NCI-H524 treated with DMSO at 0.1 percent for 48 hours (cell line): ENCODE data around the gene LIPH.
"Not testable (repeated sequence)": the region's sequence is repeated elsewhere in the genome, so short reads cannot be mapped to it uniquely, and the experiment has no call there.

Experiments
- DNase-seq: peaks from one replicate; lab custom pipeline; 2025; lab: John Stamatoyannopoulos, UW

The LIPH gene

DNA sequence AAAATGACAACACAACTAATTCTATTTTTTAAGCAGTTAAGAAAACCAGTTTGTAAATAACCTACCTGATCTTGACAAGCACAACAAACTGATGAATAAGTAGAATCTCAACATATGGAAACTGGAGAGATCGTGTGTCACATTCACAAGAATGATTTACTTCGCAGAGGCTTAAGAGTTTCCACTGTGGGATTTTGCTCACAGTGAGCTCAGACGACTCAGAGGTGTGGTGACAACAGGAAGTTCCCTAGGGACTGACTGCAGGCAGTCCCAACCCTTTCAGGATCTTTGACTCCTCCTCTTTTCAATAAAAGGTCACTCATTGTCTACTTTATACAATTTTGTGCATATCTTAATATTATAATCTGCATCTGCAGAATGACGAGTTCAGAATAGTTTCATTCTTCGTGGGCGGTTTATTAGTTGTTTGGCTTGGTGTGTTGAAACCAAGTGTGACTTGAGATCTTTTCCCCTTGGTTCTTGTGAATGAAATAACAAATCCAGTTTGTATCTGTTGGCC is at the start of gene LIPH:
TSS of gene LIPH (minus strand) at position 231 of the 520 bp plus-strand sequence. CDS start at position 114, 117 bp downstream.
- DNase-seq = no peak

DNA sequence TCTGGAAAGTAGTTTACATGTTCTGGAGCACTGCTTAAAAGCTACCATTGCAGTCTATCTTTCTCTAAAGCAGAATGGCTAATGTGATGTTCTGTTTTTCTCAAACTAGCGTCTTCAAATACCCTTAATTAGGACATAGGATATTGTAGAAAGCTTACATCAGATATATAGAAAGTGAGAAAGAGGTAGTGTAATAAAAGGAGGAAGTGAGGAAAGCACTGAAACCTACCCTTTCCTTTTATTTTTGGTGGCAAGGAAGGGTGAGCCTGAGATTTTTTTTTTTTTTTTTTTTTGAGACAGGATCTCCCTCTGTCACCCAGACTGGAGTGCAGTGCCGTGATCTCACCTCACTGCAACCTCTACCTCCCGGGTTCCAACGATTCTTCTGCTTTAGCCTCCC is 43.1 kb upstream of the LIPH start:
- no peak for DNase-seq

DNA sequence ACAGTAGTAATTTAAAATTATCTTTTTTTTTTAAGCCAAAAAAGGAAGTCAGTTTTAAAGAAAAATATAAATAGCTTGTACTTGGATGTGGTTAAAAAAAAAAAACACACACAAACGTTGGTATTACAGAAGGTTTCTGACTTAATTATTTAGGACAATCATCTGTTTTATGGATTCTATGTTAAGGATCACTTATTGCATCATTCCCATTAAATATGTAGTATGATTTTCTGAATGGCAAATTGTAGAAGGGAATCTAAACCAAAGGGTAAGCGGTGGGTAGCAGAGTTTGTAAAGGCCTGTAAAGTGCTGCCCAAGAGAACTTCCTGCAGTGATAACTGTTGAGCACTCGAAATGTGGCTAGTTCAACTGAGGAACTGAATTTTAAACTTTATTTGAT is 41.7 kb upstream of the LIPH start:
- no peak for DNase-seq

DNA sequence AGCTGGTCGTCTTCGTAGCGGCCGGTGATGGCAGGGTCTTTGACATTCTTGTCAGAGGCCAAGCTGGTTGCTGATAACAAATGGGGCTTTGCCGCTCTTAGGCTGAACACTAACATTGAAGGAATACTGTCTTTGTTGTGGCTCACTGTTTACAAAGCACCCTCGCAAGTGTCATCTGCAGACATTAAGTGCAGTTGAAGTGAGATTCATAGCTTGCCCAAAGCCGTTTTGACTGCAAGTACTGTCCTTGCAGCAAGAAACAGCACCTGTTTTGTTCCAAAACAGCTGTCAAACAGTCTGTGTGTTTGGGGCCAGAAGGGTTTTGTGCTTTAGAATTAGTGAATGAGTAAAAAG is 34.3 kb upstream of the LIPH start:
- peak; percentile 47 for DNase-seq

DNA sequence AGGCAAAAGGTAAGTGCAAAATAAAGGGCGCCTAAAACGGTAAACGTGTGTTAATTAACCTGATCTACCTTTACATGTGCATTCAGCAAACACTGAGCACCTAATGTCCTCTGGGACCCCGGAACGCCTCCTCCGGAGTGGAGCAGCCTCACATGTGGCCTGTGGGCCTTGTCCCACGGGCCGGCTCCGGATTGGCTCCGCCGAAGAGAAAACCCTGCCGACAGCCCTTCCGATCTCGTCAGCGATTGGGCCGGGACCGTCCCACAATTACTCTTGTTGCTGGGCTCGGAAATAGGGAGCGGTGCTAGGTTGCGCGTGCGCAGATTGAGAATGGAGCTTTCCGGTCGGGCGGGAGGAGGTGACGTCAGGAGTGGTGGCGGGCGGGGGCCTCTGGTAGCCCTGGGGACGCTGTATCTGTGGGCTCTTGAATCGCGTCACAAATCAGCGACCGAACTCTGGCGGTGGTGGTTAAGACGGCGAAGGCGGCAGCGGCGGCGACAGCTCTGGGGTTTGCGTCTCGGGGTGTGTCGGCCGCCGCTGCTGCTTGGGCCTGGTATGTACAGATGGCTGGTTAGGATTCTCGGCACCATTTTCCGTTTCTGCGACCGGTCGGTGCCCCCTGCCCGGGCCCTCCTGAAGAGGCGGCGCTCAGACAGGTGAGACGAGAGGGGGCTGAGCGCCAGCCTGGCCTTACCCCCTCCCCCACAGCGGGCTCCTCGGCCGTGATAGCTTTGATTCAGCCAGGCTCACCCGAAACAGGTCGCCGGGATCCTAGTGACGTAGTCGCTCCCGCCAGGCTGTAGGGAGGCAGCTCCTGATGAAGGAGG is 33.7 kb upstream of the LIPH start, which contains the start of gene SENP2:
TSS of gene SENP2 (plus strand) at position 437 of the 827 bp plus-strand sequence. CDS start at position 556, 119 bp downstream.
- peak; percentile 97 for DNase-seq

DNA sequence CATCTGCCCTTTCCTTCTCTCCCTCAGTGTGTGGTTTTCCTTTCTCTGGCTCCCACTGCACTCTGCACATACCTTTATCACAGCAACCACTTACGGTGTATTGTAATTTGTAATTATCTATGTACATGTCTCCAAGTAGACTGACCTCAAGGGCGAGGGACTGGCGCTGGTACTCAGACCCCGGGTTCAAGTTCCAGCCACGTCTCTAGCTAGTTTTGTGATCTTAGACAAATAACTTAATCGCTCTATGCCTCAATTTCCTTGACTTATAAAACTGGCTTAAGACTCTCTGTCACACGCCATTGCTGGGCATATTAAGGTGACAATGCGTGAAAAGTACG is 33.1 kb upstream of the LIPH start:
- no peak for DNase-seq

DNA sequence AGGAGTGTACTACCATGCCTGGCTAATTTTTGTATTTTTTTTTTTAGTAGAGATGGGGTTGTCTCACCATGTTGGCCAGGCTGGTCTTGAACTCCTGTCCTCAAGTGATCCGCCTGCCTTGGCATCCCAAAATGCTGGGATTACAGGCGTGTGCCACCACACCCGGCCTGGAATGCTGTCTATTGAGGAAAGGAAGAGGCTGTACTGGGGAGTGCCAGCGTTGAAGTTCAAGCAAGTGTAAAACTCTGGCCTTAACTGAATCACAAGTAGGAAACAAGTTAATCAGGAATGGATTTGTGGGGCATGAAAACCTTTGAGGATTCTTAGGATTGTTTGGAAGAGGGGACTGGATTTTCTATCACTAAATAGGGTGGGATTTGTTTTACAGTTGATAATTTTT is 32.3 kb upstream of the LIPH start:
- no peak for DNase-seq

DNA sequence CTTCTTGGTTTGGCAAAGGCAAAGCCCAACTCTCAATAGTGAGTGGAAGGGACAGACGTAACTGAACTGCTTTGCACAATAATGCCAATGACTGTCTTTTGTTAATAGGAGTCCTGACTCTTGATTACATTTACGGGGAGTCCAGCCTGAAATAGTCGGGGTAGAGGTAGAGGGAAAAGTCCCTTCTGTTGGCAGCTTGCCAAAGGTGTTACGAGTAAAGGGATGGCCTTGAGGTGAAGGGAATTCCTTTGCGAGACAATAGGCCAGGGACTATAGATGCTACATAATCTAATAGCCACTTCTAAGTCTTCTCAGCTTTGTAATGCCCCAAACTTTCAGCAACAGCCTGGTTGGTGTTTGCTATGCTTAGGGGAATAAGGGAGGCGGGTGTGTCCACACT is 31.5 kb upstream of the LIPH start:
- DNase-seq = no peak

DNA sequence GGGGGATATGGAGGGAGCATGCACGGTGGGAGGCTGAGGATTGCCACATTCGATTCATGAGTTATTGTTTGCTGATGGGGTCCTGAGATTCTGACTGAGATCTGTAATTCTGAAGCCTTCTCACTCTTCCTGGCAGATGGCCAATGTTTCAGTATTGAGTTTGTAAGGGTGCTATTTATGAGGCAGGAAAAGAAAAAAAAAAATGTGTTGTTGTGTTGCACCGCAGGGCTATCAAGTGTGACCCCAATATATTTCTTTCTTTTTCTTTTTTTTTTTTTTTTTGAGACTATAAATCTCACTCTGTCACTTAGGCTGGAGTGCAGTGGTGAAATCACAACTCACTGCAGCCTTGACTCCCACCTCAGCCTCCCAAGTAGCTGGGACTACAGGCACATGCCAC is 30.5 kb upstream of the LIPH start:
- no peak for DNase-seq

DNA sequence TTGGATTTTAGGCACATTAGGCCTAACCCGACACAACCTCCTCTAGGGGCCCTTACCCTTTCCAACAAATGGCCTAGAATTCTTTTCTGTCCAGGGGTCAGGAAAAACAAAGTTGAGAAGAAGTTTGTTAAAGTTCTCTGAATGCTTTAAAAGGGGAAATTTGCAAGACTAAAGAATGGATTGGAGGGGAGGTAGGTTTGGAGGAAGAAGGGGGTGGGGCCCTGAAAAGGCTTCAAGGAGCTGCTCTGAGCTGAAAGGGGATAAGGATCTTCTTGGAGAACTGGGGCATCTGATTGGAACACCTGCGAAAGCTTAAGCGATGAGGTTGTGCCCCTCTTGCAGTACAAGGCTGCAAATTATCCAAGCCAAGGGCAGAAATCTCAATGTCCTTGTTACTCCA is 29.8 kb upstream of the LIPH start:
- no peak for DNase-seq

DNA sequence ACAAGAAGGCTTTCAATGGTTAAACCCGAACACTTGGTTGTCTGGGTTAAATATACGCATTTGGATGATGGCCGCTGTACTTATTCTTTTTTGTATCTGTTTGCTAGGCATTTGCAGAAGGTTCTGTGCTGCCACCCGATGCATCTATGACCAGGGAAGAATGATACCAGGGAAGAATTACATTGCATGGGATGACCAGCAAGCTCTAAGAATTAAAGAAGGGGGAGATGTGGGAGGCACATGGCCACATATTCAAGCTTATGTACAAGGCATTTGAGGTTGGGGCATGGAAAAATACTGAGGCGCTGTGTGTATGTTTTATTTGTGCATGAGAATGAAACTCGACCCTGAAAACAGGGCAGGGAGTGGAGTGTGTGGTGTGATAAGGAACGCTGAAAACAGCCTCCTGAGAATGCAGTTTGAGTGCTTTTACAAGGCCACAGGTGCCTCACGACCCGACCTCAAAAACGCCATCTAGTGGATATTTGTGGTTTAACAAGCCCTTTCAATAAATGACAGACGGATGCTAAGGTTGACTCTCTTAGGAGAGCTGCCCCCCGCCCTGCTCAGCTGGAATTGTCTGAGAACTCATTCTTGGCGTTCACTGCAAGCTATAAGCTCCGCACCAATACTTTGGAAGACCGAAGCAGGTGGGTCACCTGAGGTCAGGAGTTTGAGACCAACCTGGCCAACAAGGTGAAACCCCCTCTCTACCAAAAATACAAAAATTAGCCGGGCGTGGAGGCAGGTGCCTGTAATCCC is 22.9 kb upstream of the LIPH start:
- DNase-seq = peak; percentile 65

DNA sequence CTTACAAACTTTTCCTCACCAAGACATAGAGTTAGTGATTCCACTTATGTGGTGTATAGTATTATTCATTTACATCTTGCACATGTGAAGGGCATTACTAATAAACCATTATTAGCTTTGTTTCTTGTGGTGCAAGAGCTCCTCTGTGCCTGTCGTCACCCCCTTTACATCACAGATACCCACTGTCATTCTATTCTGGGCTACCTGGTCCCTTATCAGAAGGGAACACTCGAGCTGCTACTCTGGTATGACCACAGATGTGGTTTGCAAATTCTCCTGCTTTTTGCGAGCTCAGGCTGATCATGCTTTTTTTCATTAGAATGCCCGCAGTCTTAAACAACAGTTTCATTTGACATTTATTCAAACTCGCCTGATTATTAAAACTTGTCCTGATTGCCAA is 19.8 kb upstream of the LIPH start:
- DNase-seq = no peak

DNA sequence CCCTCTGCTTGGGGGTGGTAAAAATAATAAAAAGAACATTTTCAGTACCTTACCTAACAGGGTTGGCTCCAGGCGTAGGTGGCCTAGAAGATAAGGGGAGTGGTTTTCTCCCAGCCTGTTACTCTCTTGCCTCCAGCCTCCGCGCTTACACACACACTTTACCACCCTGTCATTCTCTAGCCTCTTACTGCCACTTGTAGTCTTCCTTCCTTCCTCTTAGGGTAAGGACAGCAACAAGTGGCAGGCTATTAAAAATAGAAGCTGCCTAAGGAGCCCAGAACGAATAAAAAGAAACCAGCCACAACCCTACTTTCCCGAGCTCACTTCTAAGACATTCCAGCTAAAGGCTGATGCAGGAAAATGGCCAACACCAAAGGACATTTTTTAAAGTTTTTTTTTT is 9.6 kb upstream of the LIPH start:
- DNase-seq = peak; percentile 13

DNA sequence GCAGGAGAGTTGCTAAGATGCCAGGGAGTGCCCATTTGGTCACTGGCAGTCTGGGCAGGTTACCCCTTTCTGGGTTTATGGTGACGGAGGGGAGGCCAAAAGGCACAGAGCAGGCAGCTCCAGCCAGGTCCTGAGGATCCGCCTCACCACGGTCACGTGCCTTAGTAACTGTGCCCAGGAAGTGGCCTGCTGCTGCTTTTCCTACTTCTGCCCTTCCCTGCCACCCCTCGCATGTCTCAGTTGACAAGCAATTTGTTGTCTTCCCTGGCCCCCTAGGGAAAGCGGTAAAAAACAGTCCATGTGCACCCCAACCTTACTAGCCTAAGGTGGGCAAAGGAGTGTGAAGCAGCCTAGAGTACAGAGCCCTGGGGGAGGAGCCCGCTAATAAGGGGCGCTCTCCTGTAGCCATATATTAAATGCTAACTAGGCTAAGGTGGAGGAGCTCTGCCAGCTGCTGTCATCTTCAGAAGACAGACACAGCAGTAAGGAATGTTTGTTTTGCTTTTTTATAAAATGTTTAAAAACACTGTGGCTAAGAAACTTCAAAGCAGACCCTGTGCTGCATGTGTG is 9.1 kb upstream of the LIPH start:
- no peak for DNase-seq

DNA sequence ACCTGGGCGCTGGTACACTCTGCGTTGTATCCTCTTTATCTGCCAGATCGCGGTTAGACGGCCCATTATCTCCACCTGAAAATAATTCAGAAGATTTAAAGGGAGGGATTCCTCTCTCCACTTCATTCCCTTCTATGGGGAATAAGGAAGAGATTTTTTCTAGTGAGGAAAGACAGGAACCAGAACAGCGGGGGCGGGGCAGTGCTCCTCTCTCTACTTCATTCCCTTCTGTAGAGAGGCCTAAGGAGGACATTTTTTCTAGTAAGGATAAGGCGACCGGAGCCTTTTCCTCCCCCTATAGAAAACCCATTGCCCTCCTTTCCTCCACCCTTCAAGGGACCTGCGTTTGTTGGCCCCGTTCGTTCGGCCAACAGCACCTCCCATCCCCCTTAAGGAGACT is 8.3 kb upstream of the LIPH start:
- DNase-seq = no peak

DNA sequence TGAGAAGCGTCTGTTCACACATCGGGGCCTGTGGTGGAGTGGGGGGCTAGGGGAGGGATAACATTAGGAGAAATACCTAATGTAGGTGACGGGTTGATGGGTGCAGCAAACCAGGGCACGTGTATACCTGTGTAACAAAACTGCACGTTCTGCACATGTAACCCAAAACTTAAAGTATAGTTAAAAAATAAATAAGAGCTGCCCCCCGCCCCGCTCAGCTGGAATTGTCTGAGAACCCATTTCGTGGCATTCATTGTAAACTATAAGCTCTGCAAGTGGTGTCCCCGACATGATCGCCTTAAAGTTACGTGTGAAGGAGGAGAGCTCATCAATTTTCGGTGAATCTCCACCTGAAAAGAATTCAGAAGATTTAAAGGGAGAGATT is 7.3 kb upstream of the LIPH start:
- no peak for DNase-seq

DNA sequence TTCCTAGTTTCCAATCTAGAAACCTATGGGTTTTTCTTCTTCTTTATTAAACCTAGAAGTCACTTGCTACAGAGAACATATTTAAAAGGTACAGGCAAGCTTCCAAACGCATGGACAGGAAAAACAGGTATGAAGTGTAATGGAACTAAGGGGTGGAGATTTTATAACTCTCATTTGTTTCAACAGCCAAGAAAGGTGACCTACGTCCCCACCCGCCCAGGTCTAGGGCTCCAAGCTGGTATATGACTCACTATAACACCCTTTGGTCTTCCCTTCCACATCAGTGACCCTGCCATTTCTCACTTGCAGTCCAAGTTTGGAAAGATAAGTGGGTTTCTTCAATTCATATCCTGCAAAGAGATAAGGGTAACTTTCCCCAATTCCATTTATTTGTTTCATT is 6.0 kb upstream of the LIPH start:
- DNase-seq = no peak

DNA sequence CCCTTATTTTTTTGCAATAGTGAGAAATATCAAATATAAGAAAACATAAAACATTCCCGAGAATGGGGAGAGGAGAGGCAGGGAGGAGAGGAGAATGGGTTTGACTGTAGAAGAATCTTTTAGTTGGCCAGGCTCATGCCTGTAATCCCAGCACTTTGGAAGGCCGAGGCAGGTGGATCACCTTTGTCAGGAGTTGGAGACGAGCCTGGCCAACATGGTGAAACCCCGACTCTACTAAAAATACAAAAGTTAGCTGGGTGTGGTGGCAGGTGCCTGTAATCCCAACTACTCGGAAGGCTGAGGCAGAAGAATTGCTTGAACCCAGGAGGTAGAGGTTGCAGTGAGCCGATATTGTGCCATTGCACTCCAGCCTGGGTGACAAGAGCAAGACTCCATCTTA is 4.3 kb upstream of the LIPH start:
- DNase-seq = not testable (repeated sequence)

DNA sequence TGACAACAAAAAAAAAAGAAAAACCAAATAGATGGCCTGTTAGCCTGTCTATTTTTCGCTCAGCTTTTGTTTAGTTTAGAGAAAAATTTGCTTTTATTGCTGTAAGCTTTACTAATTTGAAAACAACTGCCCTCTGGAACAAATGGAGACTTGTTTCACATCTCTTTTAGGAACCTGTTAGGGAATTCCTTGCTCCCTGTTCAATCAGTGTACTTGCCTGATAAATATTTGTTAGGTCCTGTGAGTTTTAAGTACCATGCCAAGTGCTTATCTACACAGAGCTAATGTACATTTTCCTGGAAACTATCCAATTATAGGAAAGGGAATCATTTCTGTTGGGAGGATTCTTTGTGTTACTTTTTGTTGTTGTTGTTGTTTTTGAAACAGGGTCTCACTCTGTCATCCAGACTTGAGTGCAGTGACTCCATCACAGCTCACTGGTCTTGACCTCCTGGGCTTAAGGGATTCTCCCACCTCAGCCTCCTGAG is 3.5 kb upstream of the LIPH start:
- DNase-seq = no peak

DNA sequence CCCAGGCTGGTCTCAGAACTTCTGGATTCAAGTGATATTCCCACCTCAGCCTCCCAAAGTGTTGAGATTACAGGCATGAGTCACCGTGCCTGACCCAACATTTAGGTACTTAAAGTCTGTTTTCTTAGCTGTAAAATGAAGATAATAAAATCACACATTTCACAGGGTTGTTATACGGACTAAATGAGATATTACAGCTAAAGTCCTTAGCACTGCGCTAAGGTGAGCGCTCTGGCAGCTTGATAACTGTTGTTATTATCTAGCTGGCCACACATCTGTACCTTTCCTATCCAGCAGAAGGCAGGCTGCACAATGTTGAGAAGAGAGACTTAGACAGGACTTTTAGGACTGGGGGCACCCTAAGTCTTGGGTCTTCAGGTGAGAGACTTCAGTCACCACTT is 2.7 kb upstream of the LIPH start:
- DNase-seq = no peak

DNA sequence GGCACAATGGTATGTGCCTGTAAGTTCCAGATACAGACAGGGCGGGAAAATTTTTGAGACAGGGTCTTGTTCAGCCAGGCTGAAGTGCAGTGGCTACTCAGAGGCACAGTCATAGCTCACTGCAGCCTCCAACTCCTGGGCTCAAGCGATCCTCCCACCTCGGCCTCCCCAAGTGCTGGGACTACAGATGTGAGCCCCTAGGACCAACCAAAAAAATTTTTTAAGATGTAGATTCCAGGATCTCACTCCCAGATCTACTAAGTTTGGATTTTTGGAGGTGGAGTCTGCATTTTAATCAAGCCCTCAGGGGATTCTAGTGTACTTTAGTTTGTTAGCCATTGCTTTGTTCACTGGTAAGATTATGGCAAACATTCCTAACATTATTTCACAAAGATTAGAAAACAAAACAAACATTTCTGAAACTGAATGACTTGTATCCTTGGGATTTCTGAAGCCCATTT is 2.7 kb downstream of the LIPH start:
- no peak for DNase-seq

DNA sequence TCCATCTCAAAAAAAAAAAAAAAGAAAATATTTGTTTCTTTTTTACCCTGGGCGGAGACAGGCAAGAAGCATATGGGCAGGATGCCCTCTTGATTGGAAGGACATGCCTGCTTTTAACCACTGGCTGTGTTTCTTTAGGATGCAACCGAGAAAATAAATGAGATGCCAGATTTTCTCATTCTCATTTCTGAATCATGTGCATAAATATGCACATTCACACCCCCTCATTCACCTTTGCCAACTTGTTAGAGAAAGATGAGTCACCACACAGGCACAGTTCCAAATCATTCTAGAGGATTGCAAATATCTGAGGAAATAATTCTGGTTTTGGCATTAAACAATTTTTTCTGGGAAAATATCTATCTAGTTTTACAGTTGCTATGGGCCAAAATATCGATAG is 3.3 kb downstream of the LIPH start:
- DNase-seq = no peak

DNA sequence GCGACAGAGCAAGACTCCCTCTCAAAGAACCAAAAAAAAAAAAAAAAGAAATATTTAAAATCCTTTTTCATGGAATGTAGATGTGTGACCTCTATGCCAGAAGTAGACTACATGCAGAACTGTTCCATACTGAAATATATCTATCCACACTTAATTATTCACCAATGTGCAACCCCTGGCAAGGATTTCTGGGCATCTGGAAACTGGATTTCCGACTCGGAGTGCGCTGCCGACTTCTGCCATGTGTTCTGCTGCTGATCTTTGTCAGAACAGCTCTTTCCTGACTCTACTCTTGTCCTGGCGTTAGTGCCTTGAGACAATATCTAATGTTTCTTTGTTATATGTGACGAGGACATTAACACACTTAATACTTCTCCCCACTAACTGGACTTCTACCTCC is 11.7 kb downstream of the LIPH start:
- DNase-seq = no peak
